HepG2 (cell line): ENCODE results near the gene PLEKHN1. TPM values are rescaled to one million over a fixed set of nuclear protein-coding genes. Genes with fewer than 3 reads are reported as not detected.

Experiments
- ARNTL ChIP-seq: sonication (generic); formaldehyde crosslinking; IDR thresholded peaks from 2 replicates; pipeline ENCODE4 v1.4.0; 2020; ENCODE audit warnings: mild to moderate bottlenecking, missing genetic modification reagents
- BCL6 ChIP-seq: IDR thresholded peaks from 2 replicates; pipeline ENCODE4 v1.6.1; 2016; ENCODE audit warnings: missing genetic modification reagents, missing compliant biosample characterization
- GABPB1 ChIP-seq: IDR thresholded peaks from 2 replicates; pipeline ENCODE4 v1.6.1; 2016; ENCODE audit warnings: mild to moderate bottlenecking, missing genetic modification reagents, moderate library complexity, missing compliant biosample characterization
- HOXA3 ChIP-seq: sonication (generic); formaldehyde crosslinking; IDR thresholded peaks from 2 replicates; pipeline ENCODE4 v1.5.0; 2020; ENCODE audit warnings: missing genetic modification reagents
- KDM2A ChIP-seq: sonication (generic); formaldehyde crosslinking; IDR thresholded peaks from 2 replicates; pipeline ENCODE4 v1.4.0; 2020; ENCODE audit warnings: low read depth, missing genetic modification reagents, borderline replicate concordance
- MEIS2 ChIP-seq: sonication (generic); formaldehyde crosslinking; IDR thresholded peaks from 2 replicates; pipeline ENCODE4 v1.9.0; 2021; ENCODE audit warnings: mild to moderate bottlenecking, missing genetic modification reagents
- PHF20 ChIP-seq: sonication (generic); formaldehyde crosslinking; IDR thresholded peaks from 2 replicates; pipeline ENCODE4 v1.5.0; 2020; ENCODE audit warnings: mild to moderate bottlenecking, missing genetic modification reagents
- ZNF274 ChIP-seq: sonication (generic); formaldehyde crosslinking; IDR thresholded peaks from 2 replicates; pipeline ENCODE4 v1.5.1; 2020; ENCODE audit warnings: mild to moderate bottlenecking, missing genetic modification reagents
- ZNF333 ChIP-seq: sonication (generic); formaldehyde crosslinking; IDR thresholded peaks from 2 replicates; pipeline ENCODE4 v1.4.0; 2020; ENCODE audit warnings: mild to moderate bottlenecking, missing genetic modification reagents, borderline replicate concordance
- ZNF350 ChIP-seq: sonication (generic); formaldehyde crosslinking; IDR thresholded peaks from 2 replicates; pipeline ENCODE4 v1.4.0; 2020; ENCODE audit warnings: mild to moderate bottlenecking, low read depth, missing genetic modification reagents, borderline replicate concordance
- ZNF605 ChIP-seq: sonication (generic); formaldehyde crosslinking; IDR thresholded peaks from 2 replicates; pipeline ENCODE4 v1.8.0; 2022; ENCODE audit warnings: mild to moderate bottlenecking, missing genetic modification reagents
- ZNF616 ChIP-seq: sonication (generic); formaldehyde crosslinking; IDR thresholded peaks from 2 replicates; pipeline ENCODE4 v1.5.0; 2020; ENCODE audit warnings: low read depth, mild to moderate bottlenecking, missing genetic modification reagents
- ZNF761 ChIP-seq: sonication (generic); formaldehyde crosslinking; conservative IDR thresholded peaks from 2 replicates; pipeline ENCODE4 v1.4.0; 2020; ENCODE audit warnings: mild to moderate bottlenecking, missing genetic modification reagents
- ZNF777 ChIP-seq: sonication (generic); formaldehyde crosslinking; IDR thresholded peaks from 2 replicates; pipeline ENCODE4 v1.4.0; 2020; ENCODE audit warnings: missing genetic modification reagents
- ZNF883 ChIP-seq: sonication (generic); formaldehyde crosslinking; IDR thresholded peaks from 2 replicates; pipeline ENCODE4 v1.5.1; 2020; ENCODE audit warnings: mild to moderate bottlenecking, missing genetic modification reagents; ENCODE audit errors: not compliant biosample characterization
- polyA plus RNA-seq, 8 experiments: library from polyadenylated mRNA; depleted of rRNA in 3 of 8; stranded (reverse) in 7 of 8; unstranded in 1 of 8; fragments of >200 nt; fragmentation: Illumina TruSeq in 4 of 8; extraction: Trizol in 4 of 8; gene quantifications; 2 replicates each; pipeline versions ENCODE4 v1.2.1 to v1.2.3, GENCODE V29; 2011 to 2016; ENCODE audit warnings: low read depth in 4 of 8, missing spikeins in 1 of 8, mixed read lengths in 1 of 8; ENCODE audit not compliant: insufficient read depth in 1 of 8
- total RNA-seq, 5 experiments: library from RNA; depleted of rRNA; stranded (reverse); fragments of >200 nt; fragmentation: Illumina TruSeq; extraction: Trizol; gene quantifications; 2 replicates each; pipeline ENCODE4 v1.2.3, GENCODE V29; 2016; ENCODE audit warnings: low read depth in 1 of 5
- TF ChIP-seq, protein P1 (sequence below): sonication (generic); formaldehyde crosslinking; IDR thresholded peaks from 2 replicates; pipeline ENCODE4 v1.4.0; 2020; ENCODE audit warnings: missing genetic modification reagents, borderline replicate concordance
- TF ChIP-seq, protein P2 (sequence below): sonication (generic); formaldehyde crosslinking; IDR thresholded peaks from 2 replicates; pipeline ENCODE4 v1.8.1; 2022; ENCODE audit warnings: mild to moderate bottlenecking, missing genetic modification reagents
- TF ChIP-seq, protein P3 (sequence below): IDR thresholded peaks from 2 replicates; pipeline ENCODE4 v1.6.1; 2016; ENCODE audit warnings: missing genetic modification reagents, missing compliant biosample characterization
- TF ChIP-seq, protein P4 (sequence below): sonication (generic); formaldehyde crosslinking; IDR thresholded peaks from 2 replicates; pipeline ENCODE4 v1.8.0; 2022; ENCODE audit warnings: missing genetic modification reagents, mild to moderate bottlenecking, inconsistent platforms, borderline replicate concordance
- TF ChIP-seq, protein P5 (sequence below): fragments of 450-650 bp; IDR thresholded peaks from 2 replicates; pipeline ENCODE4 v1.6.1; 2016
- TF ChIP-seq, protein P6 (sequence below): sonication (generic); formaldehyde crosslinking; IDR thresholded peaks from 2 replicates; pipeline ENCODE4 v1.5.0; 2020; ENCODE audit warnings: missing genetic modification reagents

The PLEKHN1 gene
- total and polyA plus RNA-seq, 2 of the 13 experiments (the other 11 are each of a cell fraction or from before 2014, with no cell fraction given) = 0.42 to 0.58 TPM

DNA sequence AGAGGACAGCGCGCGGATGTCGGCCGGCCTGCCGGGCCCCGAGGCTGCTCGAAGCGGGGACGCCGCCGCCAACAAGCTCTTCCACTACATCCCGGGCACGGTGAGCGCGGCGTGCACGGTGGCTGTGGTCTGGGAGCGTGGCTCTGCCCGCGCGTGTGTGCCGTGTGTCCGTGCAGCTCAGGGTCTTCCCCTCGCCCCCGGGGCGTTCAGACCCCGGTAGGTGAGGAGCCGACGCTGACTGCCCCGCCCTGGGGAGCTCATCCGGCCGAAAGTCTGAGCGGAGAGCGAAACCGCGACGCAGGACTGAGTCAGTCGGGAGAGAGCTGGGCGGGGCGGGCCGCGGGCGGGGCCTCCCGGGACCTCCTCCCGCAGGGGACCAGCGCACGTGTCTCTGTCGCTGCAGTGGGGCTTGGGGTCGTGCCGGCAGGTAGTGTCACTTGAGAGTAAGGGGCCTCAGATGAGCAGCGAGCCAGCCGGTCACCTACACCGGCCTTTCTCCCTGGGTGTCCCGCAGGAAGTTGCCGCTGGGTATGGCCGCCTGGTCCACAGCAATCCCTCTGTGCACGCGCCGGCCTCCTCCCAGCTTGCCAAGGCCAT, 520 bp downstream of the PLEKHN1 start (continued):
- TF ChIP-seq GABPB1 (CRISPR knock-in tag) (peak; percentile 71), ZNF761 (CRISPR knock-in tag) (no peak), ZNF274 (CRISPR knock-in tag) (0 out of 2 replicates have a peak, but pooled peaks have one; percentile 57), ZNF616 (no peak), ZNF777 (CRISPR knock-in tag) (peak; percentile 41; the same call in 1 of the 2 replicates), PHF20 (0 out of 2 replicates have a peak, but pooled peaks have one; percentile 7), KDM2A (CRISPR knock-in tag) (peak; percentile 83), ZNF605 (CRISPR knock-in tag) (0 out of 2 replicates have a peak, but pooled peaks have one; percentile 59), MEIS2 (CRISPR knock-in tag) (peak; percentile 46; the same call in 1 of the 2 replicates), ZNF333 (CRISPR knock-in tag) (0 out of 2 replicates have a peak, but pooled peaks have one; percentile 51), ARNTL (CRISPR knock-in tag) (no peak), BCL6 (CRISPR knock-in tag) (peak; percentile 38), ZNF350 (CRISPR knock-in tag) (peak; percentile 77), HOXA3 (CRISPR knock-in tag) (peak; percentile 68), ZNF883 (CRISPR knock-in tag) (no peak)
- TF ChIP-seq, protein P1, sequence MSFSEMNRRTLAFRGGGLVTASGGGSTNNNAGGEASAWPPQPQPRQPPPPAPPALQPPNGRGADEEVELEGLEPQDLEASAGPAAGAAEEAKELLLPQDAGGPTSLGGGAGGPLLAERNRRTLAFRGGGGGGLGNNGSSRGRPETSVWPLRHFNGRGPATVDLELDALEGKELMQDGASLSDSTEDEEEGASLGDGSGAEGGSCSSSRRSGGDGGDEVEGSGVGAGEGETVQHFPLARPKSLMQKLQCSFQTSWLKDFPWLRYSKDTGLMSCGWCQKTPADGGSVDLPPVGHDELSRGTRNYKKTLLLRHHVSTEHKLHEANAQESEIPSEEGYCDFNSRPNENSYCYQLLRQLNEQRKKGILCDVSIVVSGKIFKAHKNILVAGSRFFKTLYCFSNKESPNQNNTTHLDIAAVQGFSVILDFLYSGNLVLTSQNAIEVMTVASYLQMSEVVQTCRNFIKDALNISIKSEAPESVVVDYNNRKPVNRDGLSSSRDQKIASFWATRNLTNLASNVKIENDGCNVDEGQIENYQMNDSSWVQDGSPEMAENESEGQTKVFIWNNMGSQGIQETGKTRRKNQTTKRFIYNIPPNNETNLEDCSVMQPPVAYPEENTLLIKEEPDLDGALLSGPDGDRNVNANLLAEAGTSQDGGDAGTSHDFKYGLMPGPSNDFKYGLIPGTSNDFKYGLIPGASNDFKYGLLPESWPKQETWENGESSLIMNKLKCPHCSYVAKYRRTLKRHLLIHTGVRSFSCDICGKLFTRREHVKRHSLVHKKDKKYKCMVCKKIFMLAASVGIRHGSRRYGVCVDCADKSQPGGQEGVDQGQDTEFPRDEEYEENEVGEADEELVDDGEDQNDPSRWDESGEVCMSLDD (CRISPR knock-in tag) = no peak
- TF ChIP-seq, protein P2, sequence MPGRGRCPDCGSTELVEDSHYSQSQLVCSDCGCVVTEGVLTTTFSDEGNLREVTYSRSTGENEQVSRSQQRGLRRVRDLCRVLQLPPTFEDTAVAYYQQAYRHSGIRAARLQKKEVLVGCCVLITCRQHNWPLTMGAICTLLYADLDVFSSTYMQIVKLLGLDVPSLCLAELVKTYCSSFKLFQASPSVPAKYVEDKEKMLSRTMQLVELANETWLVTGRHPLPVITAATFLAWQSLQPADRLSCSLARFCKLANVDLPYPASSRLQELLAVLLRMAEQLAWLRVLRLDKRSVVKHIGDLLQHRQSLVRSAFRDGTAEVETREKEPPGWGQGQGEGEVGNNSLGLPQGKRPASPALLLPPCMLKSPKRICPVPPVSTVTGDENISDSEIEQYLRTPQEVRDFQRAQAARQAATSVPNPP (CRISPR knock-in tag) = no peak
- TF ChIP-seq, protein P3, sequence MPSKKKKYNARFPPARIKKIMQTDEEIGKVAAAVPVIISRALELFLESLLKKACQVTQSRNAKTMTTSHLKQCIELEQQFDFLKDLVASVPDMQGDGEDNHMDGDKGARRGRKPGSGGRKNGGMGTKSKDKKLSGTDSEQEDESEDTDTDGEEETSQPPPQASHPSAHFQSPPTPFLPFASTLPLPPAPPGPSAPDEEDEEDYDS (CRISPR knock-in tag) = no peak; the same call in 1 of the 2 replicates
- TF ChIP-seq, protein P4, sequence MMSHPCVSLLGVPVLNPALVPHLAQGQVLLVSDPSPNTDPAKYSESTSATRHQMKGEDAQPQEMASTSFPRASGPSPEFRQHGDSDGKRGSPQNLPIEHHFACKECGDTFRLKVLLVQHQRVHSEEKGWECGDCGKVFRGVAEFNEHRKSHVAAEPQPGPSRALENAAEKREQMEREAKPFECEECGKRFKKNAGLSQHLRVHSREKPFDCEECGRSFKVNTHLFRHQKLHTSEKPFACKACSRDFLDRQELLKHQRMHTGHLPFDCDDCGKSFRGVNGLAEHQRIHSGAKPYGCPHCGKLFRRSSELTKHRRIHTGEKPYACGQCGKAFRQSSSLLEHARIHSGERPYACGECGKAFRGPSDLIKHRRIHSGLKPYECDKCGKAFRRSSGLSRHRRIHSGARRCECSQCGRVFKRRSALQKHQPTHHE = 0 out of 2 replicates have a peak, but pooled peaks have one; percentile 14
- TF ChIP-seq, protein P5, sequence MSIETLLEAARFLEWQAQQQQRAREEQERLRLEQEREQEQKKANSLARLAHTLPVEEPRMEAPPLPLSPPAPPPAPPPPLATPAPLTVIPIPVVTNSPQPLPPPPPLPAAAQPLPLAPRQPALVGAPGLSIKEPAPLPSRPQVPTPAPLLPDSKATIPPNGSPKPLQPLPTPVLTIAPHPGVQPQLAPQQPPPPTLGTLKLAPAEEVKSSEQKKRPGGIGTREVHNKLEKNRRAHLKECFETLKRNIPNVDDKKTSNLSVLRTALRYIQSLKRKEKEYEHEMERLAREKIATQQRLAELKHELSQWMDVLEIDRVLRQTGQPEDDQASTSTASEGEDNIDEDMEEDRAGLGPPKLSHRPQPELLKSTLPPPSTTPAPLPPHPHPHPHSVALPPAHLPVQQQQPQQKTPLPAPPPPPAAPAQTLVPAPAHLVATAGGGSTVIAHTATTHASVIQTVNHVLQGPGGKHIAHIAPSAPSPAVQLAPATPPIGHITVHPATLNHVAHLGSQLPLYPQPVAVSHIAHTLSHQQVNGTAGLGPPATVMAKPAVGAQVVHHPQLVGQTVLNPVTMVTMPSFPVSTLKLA = 0 out of 2 replicates have a peak, but pooled peaks have one; percentile 13
- TF ChIP-seq, protein P6, sequence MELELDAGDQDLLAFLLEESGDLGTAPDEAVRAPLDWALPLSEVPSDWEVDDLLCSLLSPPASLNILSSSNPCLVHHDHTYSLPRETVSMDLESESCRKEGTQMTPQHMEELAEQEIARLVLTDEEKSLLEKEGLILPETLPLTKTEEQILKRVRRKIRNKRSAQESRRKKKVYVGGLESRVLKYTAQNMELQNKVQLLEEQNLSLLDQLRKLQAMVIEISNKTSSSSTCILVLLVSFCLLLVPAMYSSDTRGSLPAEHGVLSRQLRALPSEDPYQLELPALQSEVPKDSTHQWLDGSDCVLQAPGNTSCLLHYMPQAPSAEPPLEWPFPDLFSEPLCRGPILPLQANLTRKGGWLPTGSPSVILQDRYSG = 0 out of 2 replicates have a peak, but pooled peaks have one; percentile 46
